Epithelial cell of proximal tubule (primary cell): Measurements from ENCODE around the gene LRATD1. TPM values are rescaled to one million over a fixed set of nuclear protein-coding genes. Genes with fewer than 3 reads are reported as not detected.
"Not testable (repeated sequence)": the region's sequence is repeated elsewhere in the genome, so short reads cannot be mapped to it uniquely, and the experiment has no call there.

Experiments used
- DNase-seq: peaks from one replicate; pipeline ENCODE4 v3.0.0-alpha.2; 2011; ENCODE audit warnings: low read depth
- H3K4me3 ChIP-seq: 2 replicates; pipeline ENCODE4 v1.5.1; 2011; ENCODE audit warnings: low read depth, mild to moderate bottlenecking, low read length
- CTCF ChIP-seq: conservative IDR thresholded peaks from 2 replicates; pipeline ENCODE4 v1.5.1; 2012; ENCODE audit warnings: low read depth, mild to moderate bottlenecking, low read length
- total RNA-seq: library from RNA; depleted of rRNA; stranded (reverse); fragments of >200 nt; gene quantifications from 2 replicates; pipeline ENCODE4 v1.2.3, GENCODE V29; 2015

The LRATD1 gene
- total RNA-seq, 1 donor from 2014 or later, result 14.2 TPM

GRCh38 chr2:14619441-14619840 is 13.1 kb upstream of the LRATD1 start:
- H3K4me3 ChIP-seq, result no peak overlapping the region
- no peak for TF ChIP-seq CTCF
- no peak for DNase-seq

GRCh38 chr2:14621114-14621513 is 11.4 kb upstream of the LRATD1 start:
- DNase-seq, result no peak
- TF ChIP-seq CTCF, result no peak
- H3K4me3 ChIP-seq, result no peak overlapping the region

GRCh38 chr2:14621906-14622549 is 10.5 kb upstream of the LRATD1 start:
- TF ChIP-seq CTCF, result no peak
- DNase-seq, result no peak
- no peak overlapping the region for H3K4me3 ChIP-seq

- not testable (repeated sequence) for H3K4me3 ChIP-seq, DNase-seq
These were observed 10.0 kb upstream of the LRATD1 start for GRCh38 chr2:14622550-14622939.

- TF ChIP-seq CTCF, result no peak
- no peak for DNase-seq
- no peak overlapping the region for H3K4me3 ChIP-seq
These were observed 9.3 kb upstream of the LRATD1 start for GRCh38 chr2:14623237-14623636.

GRCh38 chr2:14626873-14627272 is 5.6 kb upstream of the LRATD1 start:
- no peak overlapping the region for H3K4me3 ChIP-seq
- no peak for DNase-seq
- no peak for TF ChIP-seq CTCF

- no peak overlapping the region for H3K4me3 ChIP-seq
- TF ChIP-seq CTCF, result no peak
- no peak for DNase-seq
These were observed 3.6 kb upstream of the LRATD1 start for GRCh38 chr2:14628901-14629300.
